MM.1S (cell line): ENCODE measurements around the gene MRE11.

Experiments
- DNase-seq: peaks from one replicate; pipeline ENCODE4 v3.0.0-alpha.2; 2015
- H2AFZ ChIP-seq: fragments of 300-600 bp; sonication (generic); 2 replicates; pipeline ENCODE4 v1.6.0; 2016; ENCODE audit warnings: antibody characterized with exemption, low read length
- H3F3A ChIP-seq: fragments of 300-600 bp; sonication (generic); 2 replicates; pipeline ENCODE4 v1.6.1; 2016; ENCODE audit warnings: mild to moderate bottlenecking, antibody characterized with exemption, low read length, moderate library complexity, mixed read lengths; ENCODE audit not compliant: insufficient read depth
- H3K27ac ChIP-seq: fragments of 300-600 bp; sonication (generic); 2 replicates; pipeline ENCODE4 v1.5.1; 2016; ENCODE audit warnings: mild to moderate bottlenecking, low read length
- H3K27me3 ChIP-seq: fragments of 300-600 bp; sonication (generic); replicated peaks from 2 replicates; pipeline ENCODE4 v1.6.0; 2016; ENCODE audit warnings: low read length; ENCODE audit not compliant: insufficient read depth
- H3K36me3 ChIP-seq: fragments of 300-600 bp; sonication (generic); replicated peaks from 2 replicates; pipeline ENCODE4 v1.6.1; 2016; ENCODE audit warnings: mild to moderate bottlenecking, low read length, mixed read lengths; ENCODE audit not compliant: insufficient read depth
- H3K4me1 ChIP-seq: fragments of 300-600 bp; sonication (generic); 2 replicates; pipeline ENCODE4 v1.6.1; 2016; ENCODE audit warnings: low read length, mixed read lengths
- H3K4me2 ChIP-seq: fragments of 300-600 bp; sonication (generic); 2 replicates; pipeline ENCODE4 v1.6.0; 2016; ENCODE audit warnings: low read depth, low read length
- H3K4me3 ChIP-seq: fragments of 300-600 bp; sonication (generic); 2 replicates; pipeline ENCODE4 v1.5.1; 2016; ENCODE audit warnings: low read length, mixed read lengths
- H3K79me2 ChIP-seq: fragments of 300-600 bp; sonication (generic); 2 replicates; pipeline ENCODE4 v1.6.1; 2016; ENCODE audit warnings: mixed run types, low read length, mixed read lengths
- H3K9ac ChIP-seq: fragments of 300-600 bp; sonication (generic); 2 replicates; pipeline ENCODE4 v1.6.1; 2016; ENCODE audit warnings: low read length, mixed read lengths
- H3K9me2 ChIP-seq: fragments of 300-600 bp; sonication (generic); replicated peaks from 2 replicates; pipeline ENCODE4 v1.6.1; 2016; ENCODE audit warnings: mild to moderate bottlenecking, low read length, mixed read lengths; ENCODE audit not compliant: insufficient read depth
- H3K9me3 ChIP-seq: fragments of 300-600 bp; sonication (generic); replicated peaks from 2 replicates; pipeline ENCODE4 v1.6.1; 2016; ENCODE audit warnings: mild to moderate bottlenecking, low read length, mixed read lengths; ENCODE audit not compliant: insufficient read depth
- H4K20me1 ChIP-seq: fragments of 300-600 bp; sonication (generic); 2 replicates; pipeline ENCODE4 v1.6.1; 2016; ENCODE audit warnings: mild to moderate bottlenecking, low read length, moderate library complexity, mixed read lengths; ENCODE audit not compliant: insufficient read depth
- EZH2 ChIP-seq: fragments of 300-600 bp; sonication (generic); optimal IDR thresholded peaks from 2 replicates; pipeline ENCODE3; 2017; ENCODE audit warnings: low read depth, mild to moderate bottlenecking, antibody characterized with exemption, low read length, mixed read lengths
- EZH2phosphoT487 ChIP-seq: fragments of 300-600 bp; sonication (generic); IDR thresholded peaks from 2 replicates; pipeline ENCODE4 v1.6.1; 2018; ENCODE audit warnings: antibody characterized with exemption, low read length
- TF ChIP-seq, protein P1 (sequence below): fragments of 300-600 bp; sonication (generic); IDR thresholded peaks from 2 replicates; pipeline ENCODE4 v1.5.1; 2016; ENCODE audit warnings: antibody characterized with exemption, low read length, mixed read lengths

Gene MRE11

DNA sequence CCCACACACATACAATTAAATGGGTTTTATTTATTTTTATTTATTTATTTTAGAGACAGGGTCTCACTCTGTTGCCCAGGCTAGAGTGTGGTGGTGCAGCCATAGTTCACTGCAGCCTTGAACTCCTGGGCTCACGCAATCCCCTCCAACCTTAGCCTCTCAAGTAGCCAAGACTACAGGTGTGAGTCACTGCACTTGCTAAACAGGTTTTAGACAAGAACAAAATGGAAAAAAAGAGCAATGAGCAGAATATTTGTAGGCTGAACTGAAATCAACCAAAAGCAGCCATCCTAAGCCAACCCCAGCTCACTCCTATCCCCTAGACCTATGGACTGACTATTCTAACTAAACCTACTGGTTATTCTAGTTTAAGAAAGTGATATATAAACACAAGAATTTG is 37.8 kb downstream of the MRE11 start:
- Histone ChIP-seq H3K27me3 (no peaks in the 10 kb centered on the region), H3K27ac (no peak overlapping the region), H3K9ac (no peak overlapping the region), H2AFZ (no peak overlapping the region), H3F3A (no peaks in the 10 kb centered on the region), H3K9me2 (no peaks in the 10 kb centered on the region), H3K79me2 (no peaks in the 10 kb centered on the region), H3K4me2 (no peak overlapping the region), H3K4me3 (no peak overlapping the region), H3K9me3 (no peaks in the 10 kb centered on the region), H3K36me3 (no peaks in the 10 kb centered on the region; the same call in 1 of the 2 replicates), H4K20me1 (no peaks in the 10 kb centered on the region), H3K4me1 (no peaks in the 10 kb centered on the region)
- no peak for DNase-seq
- TF ChIP-seq, protein P1, sequence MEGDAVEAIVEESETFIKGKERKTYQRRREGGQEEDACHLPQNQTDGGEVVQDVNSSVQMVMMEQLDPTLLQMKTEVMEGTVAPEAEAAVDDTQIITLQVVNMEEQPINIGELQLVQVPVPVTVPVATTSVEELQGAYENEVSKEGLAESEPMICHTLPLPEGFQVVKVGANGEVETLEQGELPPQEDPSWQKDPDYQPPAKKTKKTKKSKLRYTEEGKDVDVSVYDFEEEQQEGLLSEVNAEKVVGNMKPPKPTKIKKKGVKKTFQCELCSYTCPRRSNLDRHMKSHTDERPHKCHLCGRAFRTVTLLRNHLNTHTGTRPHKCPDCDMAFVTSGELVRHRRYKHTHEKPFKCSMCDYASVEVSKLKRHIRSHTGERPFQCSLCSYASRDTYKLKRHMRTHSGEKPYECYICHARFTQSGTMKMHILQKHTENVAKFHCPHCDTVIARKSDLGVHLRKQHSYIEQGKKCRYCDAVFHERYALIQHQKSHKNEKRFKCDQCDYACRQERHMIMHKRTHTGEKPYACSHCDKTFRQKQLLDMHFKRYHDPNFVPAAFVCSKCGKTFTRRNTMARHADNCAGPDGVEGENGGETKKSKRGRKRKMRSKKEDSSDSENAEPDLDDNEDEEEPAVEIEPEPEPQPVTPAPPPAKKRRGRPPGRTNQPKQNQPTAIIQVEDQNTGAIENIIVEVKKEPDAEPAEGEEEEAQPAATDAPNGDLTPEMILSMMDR = no peak
- TF ChIP-seq EZH2phosphoT487 (no peak), EZH2 (no peak)

DNA sequence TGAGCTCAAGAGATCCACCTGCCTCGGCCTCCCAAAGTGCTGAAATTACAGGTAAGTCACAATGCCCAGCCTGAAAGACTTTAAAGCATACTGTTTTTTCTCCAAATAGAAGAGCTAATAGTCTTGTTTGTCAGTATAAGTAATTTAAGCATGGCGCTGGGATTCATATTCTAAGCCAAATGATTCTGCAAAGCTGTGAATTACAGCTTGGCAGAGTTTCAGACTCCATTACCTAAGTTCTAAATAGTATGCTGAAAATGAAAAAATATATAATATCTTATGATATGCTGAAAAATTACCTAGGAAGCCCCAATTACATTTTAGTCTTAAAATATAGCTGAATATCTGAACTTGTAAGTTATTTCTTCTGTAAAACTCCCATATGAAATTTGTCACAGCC is 39.3 kb downstream of the MRE11 start:
- H3K27ac ChIP-seq = no peak overlapping the region
- H4K20me1 ChIP-seq = no peaks in the 10 kb centered on the region
- H3K36me3 ChIP-seq = no peaks in the 10 kb centered on the region
- TF ChIP-seq, protein P1 = no peak
- no peak for TF ChIP-seq EZH2
- TF ChIP-seq EZH2phosphoT487 = no peak
- H3K9ac ChIP-seq = no peak overlapping the region
- H3K9me2 ChIP-seq = no peaks in the 10 kb centered on the region
- H3K9me3 ChIP-seq = no peaks in the 10 kb centered on the region
- DNase-seq = no peak
- no peaks in the 10 kb centered on the region for H3K27me3 ChIP-seq
- no peak overlapping the region for H3K4me2 ChIP-seq
- no peaks in the 10 kb centered on the region for H3F3A ChIP-seq
- no peak overlapping the region for H3K4me3 ChIP-seq
- H2AFZ ChIP-seq = no peak overlapping the region
- no peaks in the 10 kb centered on the region for H3K79me2 ChIP-seq
- no peaks in the 10 kb centered on the region for H3K4me1 ChIP-seq

DNA sequence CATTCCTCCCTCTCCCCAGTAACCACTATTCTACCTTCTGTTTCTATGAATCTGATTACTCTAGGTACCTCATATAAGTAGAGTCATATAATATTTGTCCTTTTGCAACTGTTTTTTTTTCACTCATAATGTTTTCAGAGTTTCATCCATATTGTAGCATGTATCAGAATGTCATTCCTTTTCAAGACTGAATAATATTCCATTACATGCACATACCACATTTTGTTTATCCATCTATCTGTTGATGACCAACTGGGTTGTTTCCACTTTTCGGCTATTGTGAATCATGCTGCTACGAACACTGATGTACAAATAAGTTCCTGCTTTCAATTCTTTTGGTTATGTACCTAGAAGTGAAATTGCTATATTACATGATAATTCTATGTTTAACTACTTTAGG is 40.7 kb downstream of the MRE11 start:
- H3K9me2 ChIP-seq = no peaks in the 10 kb centered on the region
- no peak for TF ChIP-seq EZH2phosphoT487
- TF ChIP-seq, protein P1 = no peak
- no peak for TF ChIP-seq EZH2
- no peak for DNase-seq
- H3F3A ChIP-seq = no peaks in the 10 kb centered on the region
- no peak overlapping the region for H3K9ac ChIP-seq
- no peaks in the 10 kb centered on the region for H3K9me3 ChIP-seq
- H3K36me3 ChIP-seq = no peaks in the 10 kb centered on the region
- no peak overlapping the region for H3K4me2 ChIP-seq
- H3K79me2 ChIP-seq = no peaks in the 10 kb centered on the region
- no peaks in the 10 kb centered on the region for H3K27me3 ChIP-seq
- no peaks in the 10 kb centered on the region for H4K20me1 ChIP-seq
- no peak overlapping the region for H2AFZ ChIP-seq
- no peak overlapping the region for H3K27ac ChIP-seq
- no peak overlapping the region for H3K4me3 ChIP-seq
- no peaks in the 10 kb centered on the region for H3K4me1 ChIP-seq
